NCI-H1436 (cell line): ENCODE results near the gene DLST.

ENCODE experiments used
- DNase-seq: peaks from one replicate; lab custom pipeline; 2025; lab: John Stamatoyannopoulos, UW

Gene DLST

GRCh38 chr14:74940956-74941565, 59.3 kb downstream of the DLST start:
- DNase-seq: no peak

DNA sequence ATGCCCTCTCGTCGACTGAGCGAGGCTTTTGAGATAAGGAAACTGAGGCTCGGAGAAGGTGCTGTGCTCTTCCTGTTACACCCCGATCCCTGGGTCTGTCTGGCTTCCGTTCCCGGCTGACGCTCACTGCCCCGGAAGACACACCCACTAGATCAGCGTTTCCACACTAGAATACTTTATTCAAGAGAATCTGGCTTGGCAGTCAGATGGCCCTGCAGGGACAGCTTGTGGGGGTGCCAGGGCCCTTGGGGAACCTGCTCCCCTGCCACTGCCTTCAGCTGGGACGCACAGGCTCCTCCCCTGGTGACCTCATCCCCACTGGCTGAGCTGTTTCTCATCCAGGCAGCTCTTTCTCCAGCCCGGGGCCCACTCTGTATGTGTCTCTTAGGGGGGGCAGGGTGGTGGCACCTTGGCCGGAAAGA, 60.0 kb downstream of the DLST start:
- no peak for DNase-seq

GRCh38 chr14:74942181-74942580, 60.5 kb downstream of the DLST start:
- peak; percentile 28 for DNase-seq

- DNase-seq: peak; percentile 45
Observed at GRCh38 chr14:74942608-74943007, 60.9 kb downstream of the DLST start.

GRCh38 chr14:74945261-74945851, 63.6 kb downstream of the DLST start:
- no peak for DNase-seq

DNA sequence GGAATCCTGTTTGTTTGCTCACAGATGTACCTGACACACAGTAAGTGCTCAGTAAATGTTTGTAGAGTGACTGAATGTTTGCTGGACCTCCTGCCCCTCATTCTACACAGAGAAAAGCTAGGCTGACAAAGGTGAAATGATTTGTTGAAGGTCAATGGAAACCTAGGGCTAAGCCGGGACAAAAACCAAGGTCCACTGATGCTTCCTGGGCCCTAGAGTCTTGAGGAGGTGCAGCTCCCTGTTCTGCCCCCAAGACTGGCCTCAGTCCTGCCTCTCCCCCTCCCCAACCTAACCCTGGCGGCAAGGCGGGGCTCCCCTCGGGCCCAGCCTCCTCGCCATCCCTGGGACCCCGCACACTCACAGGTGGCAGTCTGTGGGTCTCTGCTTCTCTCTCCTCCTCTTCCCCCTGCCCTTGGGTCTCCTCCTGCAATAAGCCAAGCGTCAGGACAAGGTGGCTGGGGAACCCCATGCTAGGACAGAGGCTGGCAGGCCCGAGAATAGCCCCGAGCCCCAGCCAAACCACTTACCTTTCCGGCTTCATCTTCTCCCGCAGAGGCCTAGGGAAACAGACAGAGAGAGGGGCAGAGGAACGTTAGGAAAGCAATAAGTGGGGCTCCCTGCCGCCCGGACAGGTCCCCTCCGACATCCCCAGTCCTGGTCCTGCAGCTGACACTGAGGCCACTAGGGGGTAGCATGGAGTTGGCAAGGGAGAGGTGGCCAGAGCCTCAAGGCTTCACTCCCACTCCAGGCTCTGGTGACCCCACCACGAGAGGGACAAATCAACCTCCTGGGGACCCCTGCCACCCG, 64.3 kb downstream of the DLST start:
- DNase-seq: peak; percentile 48

GRCh38 chr14:74946659-74947281, 65.1 kb downstream of the DLST start:
- DNase-seq: no peak

DNA sequence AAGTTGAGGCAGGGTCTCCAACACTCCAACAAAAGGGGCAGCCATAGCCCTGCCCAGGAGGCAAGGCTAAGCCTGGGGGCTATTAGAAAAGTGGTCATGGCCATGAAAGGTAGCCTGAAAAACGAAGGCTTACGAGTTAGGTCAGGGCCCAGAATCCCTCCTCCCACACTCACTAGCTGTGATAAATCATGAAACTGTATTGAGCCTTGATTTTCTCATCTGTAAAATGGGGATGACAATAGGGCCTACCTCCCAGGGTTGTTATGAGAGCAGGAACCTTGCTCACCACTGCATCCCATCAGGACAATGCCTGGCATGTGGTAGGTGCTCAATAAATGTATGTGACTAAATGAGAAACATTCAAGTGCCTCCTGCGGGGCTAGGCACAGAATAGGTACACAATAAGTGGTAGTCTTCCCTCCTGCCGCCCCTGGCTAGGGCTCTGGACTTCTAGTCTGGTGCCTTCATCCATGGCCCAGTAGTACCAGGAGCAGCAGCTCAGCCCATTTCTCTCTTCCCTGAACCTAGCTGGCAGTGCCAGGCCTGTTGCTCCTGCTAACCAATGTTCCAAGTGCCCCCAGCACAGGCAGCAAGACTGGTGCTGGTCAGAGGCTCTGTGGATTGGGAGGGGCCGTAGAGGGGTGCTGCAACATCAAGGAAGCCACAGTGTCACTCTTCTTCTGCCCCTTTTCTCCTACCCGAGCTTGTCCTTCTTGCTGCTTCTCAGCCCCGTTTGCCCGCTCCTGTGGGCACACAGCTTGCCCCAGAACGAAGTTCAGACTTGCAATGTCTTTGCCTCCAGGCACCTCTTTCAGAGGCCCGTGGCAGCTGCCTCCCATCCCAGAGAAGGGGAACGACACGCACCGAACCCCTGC, 65.9 kb downstream of the DLST start:
- DNase-seq: no peak

- no peak for DNase-seq
Observed at GRCh38 chr14:74948228-74949175, 66.8 kb downstream of the DLST start.

DNA sequence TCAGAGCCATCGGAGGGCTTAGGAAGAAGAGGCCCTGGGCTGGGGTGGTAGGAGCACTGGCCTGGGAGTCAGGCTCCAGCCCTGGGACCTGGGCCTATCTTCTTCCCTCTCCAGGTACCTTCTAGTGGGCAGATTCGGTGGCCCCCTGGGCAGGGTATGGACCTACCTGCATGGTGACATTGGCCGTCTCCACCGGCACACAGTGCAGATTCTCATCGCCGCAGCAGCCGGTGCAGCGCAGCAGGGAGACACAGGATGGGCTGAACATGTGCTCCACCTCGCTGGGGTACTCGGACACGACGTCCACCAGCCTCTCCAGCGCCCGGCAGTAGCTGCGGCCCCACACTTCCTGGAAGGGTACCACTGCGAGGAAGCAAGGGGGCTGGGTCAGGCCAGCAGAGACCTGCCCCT, 67.5 kb downstream of the DLST start:
- no peak for DNase-seq

DNA sequence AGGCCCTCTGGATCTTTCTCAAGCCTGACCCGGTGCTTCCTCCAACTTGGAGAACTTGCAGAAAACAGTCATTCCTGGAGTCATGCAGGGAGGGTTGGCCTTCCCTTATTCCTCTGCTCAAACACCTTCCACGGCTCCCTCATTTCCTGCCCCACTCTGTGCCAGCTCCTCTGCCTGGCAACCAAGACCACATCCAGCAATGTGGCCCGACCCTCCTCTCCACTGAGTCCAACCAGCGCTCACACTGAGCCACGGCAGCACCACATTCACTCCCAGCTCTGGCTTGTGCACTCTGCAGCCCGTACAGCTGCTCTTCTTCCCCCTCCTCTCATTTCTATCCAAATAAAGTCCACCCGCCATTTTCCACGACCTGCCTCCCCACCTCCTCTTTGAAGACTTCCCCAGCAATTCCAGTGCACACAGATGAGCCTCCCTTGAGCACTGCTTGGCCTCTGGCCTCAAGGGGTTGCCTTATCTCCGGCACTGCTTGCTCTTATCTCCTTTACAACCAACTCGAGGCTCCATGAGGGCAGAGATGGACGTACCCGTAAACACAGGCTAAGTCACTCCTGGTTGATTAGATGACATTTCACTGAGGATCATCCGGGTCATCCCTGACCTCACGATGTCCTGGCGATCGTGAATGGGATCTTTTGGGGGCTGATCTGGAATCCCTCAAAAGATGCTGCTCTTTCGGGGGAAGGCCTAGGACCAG, 68.3 kb downstream of the DLST start:
- no peak for DNase-seq

DNA sequence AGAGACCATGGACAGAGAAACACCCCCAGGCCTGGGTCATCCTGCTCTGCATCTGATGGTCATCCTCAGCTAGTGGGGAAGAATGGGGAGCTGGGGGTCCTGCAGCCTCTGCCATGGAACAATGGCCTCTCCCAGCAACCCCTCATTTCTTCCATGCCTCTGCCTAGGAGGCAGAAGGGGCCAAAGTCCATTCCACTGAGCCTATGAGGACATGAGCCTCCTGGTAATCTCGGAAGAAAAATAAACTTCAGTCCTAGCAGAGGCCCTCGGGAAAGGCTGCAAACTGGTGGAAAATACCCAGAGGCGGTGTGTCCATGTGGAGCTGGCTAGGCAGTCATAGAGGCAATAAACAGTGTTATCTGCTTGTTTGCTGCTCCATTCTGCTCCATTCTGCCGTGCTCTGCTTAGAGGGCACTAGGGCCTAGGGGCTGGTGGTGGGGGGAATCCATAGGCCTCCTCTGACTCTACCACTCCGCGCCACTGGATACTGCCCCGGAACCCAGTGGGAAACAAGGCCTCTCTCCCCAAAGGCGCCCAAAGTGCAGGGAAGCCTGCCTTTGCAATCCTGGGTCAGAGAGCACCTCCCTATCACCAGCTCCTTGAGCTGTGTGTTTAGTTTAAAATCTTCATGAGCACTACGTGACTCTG, 69.2 kb downstream of the DLST start:
- no peak for DNase-seq

GRCh38 chr14:74951443-74952179, 69.9 kb downstream of the DLST start:
- DNase-seq: no peak

GRCh38 chr14:74952180-74952665, 70.5 kb downstream of the DLST start:
- DNase-seq: no peak

DNA sequence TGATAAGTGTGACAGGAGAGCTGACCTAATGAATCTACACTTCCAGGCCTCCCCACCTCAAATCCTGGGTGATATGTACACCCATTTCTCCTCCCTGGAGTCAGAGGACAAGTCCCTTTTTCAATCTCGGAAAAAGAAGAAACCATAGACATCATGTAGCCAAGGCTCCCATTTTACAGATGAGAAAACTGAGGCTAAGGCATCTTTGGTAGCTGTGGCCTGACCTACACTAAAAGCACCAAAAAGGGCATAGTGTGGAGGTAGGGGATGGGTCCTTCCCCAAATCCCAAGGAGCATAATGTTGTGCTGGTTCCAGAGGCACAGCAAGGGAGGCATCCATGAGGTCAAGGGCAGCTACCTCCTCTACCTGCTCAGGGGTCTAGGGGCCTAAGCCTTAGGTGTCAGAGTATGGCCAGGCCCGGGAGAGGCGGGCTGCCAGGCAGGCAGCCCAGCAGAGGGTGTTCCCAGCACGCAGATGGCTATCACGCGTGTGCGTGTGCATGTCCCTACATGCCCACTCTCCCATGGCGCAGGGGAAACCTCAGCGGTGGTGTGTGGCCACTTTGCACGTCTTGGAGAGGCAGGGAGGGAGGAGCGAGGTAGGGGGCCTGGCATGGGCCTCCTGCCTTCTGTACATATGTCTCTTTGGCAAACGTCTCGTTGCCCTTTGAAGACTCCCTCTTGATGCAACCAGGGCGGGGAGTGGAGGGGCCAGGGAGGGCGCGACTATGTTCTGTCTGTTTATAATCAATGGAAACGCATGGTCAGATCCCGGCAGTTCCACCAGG, 71.2 kb downstream of the DLST start:
- peak; percentile 20 for DNase-seq
